G401 (cell line): ENCODE results near the gene RABGAP1L. TPM values are rescaled to one million over a fixed set of nuclear protein-coding genes. Genes with fewer than 3 reads are reported as not detected.
"Not testable (repeated sequence)": the region's sequence is repeated elsewhere in the genome, so short reads cannot be mapped to it uniquely, and the experiment has no call there.

ENCODE experiments used
- DNase-seq: peaks from one replicate; pipeline ENCODE4 v3.0.0-alpha.2; 2015; ENCODE audit warnings: low spot score
- in situ Hi-C: cut with HindIII; loops from 2 replicates; pipeline ENCODE4 v1.10.0; 2016; ENCODE audit warnings: low sequenced_read_pairs, mixed read lengths
- total RNA-seq: library from RNA; depleted of rRNA; stranded (reverse); fragments of >200 nt; shearing (Covaris generic); gene quantifications from 2 replicates; pipeline ENCODE4 v1.2.3, GENCODE V29; 2014; rRNA removed

The RABGAP1L gene
- total RNA-seq, 1 experiment from 2014 or later: 23.3 TPM

GRCh38 chr1:175037416-175037815 is 878.1 kb downstream of the RABGAP1L start:
- DNase-seq: no peak
- in situ Hi-C loops: no loop called here

GRCh38 chr1:175040324-175040879 is 881.1 kb downstream of the RABGAP1L start:
- in situ Hi-C loops: no loop called here
- no peak for DNase-seq

DNA sequence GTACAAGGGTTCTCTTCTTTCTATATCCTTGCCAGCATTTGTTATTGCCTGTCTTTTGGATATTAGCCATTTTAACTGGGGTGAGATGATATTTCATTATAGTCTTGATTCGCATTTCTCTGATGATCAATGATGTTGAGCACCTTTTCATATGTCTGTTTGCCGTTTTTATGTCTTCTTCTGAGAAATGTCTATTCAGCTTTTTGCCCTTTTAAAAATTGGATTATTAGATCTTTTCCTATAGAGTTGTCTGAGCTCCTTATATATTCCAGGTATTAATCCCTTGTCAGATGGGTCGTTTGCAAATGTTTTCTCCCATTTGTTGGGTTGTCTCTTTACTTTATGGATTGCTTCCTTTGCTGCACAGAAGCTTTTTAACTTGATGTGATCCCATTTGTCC is 883.3 kb downstream of the RABGAP1L start:
- no peak for DNase-seq
- in situ Hi-C loops: no loop called here

DNA sequence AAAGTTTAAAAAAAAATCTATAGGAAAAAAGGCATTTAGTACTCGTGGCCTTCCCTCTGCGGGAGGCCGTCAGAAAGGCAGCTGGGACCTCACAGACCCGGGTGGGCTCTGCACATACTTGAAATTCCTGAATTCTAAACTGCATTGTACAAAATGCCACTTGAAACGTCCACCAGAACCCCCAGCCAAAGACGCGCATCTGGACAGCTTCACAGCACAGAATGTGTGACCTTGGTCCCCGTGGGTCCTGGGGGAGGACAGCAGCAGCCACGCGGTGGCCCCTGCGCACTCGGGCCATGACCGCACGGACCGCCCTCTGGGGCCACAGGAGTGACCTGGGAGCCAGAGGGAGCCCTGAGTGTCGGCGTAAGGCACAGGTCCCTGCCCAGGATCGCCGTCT is 884.5 kb downstream of the RABGAP1L start:
- in situ Hi-C loops: no loop called here
- DNase-seq: no peak

DNA sequence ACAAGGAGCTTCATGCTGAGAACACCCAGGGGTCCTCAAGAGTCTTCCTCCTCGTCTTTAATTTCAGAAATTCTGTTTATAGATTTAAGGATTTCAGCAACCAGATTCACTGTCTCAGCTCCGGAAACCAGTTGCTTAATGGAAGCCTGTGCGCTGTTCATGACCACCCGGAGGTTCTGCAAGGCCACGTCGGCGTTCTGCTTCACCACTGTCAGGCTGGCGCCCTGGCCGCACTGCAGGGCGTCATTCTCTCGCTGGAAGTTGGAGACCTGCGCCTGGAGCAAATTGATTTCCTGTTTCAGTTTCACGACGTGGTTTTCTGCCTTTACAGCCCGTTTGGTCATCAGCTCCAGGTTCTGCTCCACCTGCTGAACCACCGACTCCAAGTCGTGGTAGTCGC is 885.3 kb downstream of the RABGAP1L start:
- in situ Hi-C loops, DNase-seq: not testable (repeated sequence)

Other genes with a start within 250 kb of the RABGAP1L start
- not detected in 2 replicates for gene SERPINC1, start 242.2 kb upstream of the RABGAP1L start, total RNA-seq
- gene RC3H1, start 137.2 kb upstream of the RABGAP1L start, total RNA-seq: 13.4 and 15.4 TPM in 2 replicates